ENCODE data around the gene CHCHD6. TPM values are rescaled to one million over a fixed set of nuclear protein-coding genes. Genes with fewer than 3 reads are reported as not detected.

The CHCHD6 gene
- total RNA-seq, 8 experiments from 2014 or later, result 13.9 to 71.2 (median 45.4) TPM

GRCh38 chr3:126980266-126980811 lies 276.3 kb downstream of the CHCHD6 start:
- WGBS, 10 experiments, result 20 to 100% (median 77%) methylated on average over 1 to 8 of the region's 15 CpGs; no CpG with 5 or more reads in 2 of the 10 experiments
- Histone ChIP-seq H3K4me3 (no peak overlapping the region), H3K27ac (no peak overlapping the region), H3K4me1 (replicated peaks in 1 of 2) (peaks cover 2 to 7% of the 10 kb centered on the region in 2 donors)
- in situ Hi-C loops (cut with MboI; ENCODE audit: low pct_unique_long_range_greater_than_20kb in 2 of 9, low sequenced_read_pairs in 9 of 9, unreplicated experiment in 9 of 9), result loop anchor here in 4 of 9 experiments (25.0 kb wide), 3 partner anchors 218 to 482 kb away; no protein-coding TSS in a partner anchor
- no peak for ATAC-seq (replicated peaks in 6 of 8)

DNA sequence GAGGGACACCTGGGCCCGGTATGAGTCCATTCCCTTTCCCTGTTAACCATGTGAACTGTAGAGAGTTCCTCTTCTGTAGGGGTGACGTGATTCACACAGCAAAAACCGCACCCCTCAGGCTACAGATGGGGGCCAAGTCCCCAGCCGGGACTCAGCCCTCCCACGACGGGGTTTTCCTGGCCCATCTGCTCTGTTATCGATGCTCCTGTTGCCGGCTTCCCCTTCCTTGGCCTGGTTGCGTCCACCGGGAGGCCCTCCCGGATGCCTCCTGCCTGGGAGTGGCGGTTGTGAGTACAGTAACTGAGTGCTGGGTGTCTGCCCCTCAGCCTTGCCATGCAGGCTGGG lies 278.1 kb downstream of the CHCHD6 start:
- 0 to 43% (median 3%) methylated on average over 2 to 6 of the region's 12 CpGs; no CpG with 5 or more reads in 7 of the 10 experiments for WGBS, 10 experiments
- H3K27ac ChIP-seq, result no peak overlapping the region
- peak in 2 of 8 experiments; percentile 5 to 6 for ATAC-seq (replicated peaks in 6 of 8)
- H3K4me1 ChIP-seq (replicated peaks in 1 of 2), result peaks cover 11 to 18% of the 10 kb centered on the region in 2 donors
- in situ Hi-C loops (cut with MboI; ENCODE audit: low pct_unique_long_range_greater_than_20kb in 2 of 9, low sequenced_read_pairs in 9 of 9, unreplicated experiment in 9 of 9), result loop anchor here in 4 of 9 experiments (25.0 kb wide), 3 partner anchors 220 to 480 kb away; no protein-coding TSS in a partner anchor
- H3K4me3 ChIP-seq, result peak overlapping the region in 1 of 5 donors; percentile 80

- in situ Hi-C loops (cut with MboI; ENCODE audit: low pct_unique_long_range_greater_than_20kb in 2 of 9, low sequenced_read_pairs in 9 of 9, unreplicated experiment in 9 of 9), result loop anchor here in 4 of 9 experiments (25.0 kb wide), 3 partner anchors 220 to 480 kb away; no protein-coding TSS in a partner anchor
- H3K4me3 ChIP-seq, result peak within 1 kb of the TSS; percentile 66 to 96 (median 80)
- ATAC-seq (replicated peaks in 6 of 8), result peak; percentile 49 to 82 (median 68)
- H3K27ac ChIP-seq, result peak within 1 kb of the TSS; percentile 67 to 83
- 0 to 18% (median 0%) methylated on average over 6 to 12 of the region's 89 CpGs; no CpG with 5 or more reads in 7 of the 10 experiments for WGBS, 10 experiments
- peaks cover 11 to 18% of the 10 kb centered on the region in 2 donors for H3K4me1 ChIP-seq (replicated peaks in 1 of 2)
Measured at GRCh38 chr3:126982471-126983175, 278.6 kb downstream of the CHCHD6 start, which contains the start of gene PLXNA1. TSS of gene PLXNA1 (plus strand) at chr3:126983115. CDS start at chr3:126988594, 5,479 bp downstream.

DNA sequence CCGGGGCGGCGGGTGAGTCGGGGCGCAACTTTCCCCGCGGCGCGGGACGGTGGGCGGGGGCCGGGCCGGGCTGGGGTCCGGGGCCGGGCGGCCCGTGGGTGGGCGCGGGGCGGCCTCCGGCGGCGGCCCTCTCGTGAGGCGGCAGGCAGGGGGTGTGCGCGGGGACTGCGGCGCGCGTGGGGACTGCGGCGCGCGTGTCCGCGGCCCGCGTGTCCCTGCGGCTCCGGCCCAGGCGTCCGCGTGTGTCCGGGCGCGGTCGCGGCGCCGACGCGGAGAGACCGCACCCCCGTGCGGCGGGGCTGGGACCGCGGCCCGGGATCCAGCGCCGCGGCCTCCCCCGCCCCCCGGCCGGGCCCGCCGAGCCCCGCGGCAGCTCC lies 279.2 kb downstream of the CHCHD6 start:
- peak overlapping the region; percentile 67 to 83 for H3K27ac ChIP-seq
- H3K4me3 ChIP-seq, result peak overlapping the region; percentile 66 to 96 (median 80)
- in situ Hi-C loops (cut with MboI; ENCODE audit: low pct_unique_long_range_greater_than_20kb in 2 of 9, low sequenced_read_pairs in 9 of 9, unreplicated experiment in 9 of 9), result loop anchor here in 4 of 9 experiments (25.0 kb wide), 3 partner anchors 221 to 479 kb away; no protein-coding TSS in a partner anchor
- peaks cover 11 to 18% of the 10 kb centered on the region in 2 donors for H3K4me1 ChIP-seq (replicated peaks in 1 of 2)
- no CpG with 5 or more reads among the region's 70 CpGs for WGBS, 10 experiments
- peak; percentile 9 to 35 (median 19) for ATAC-seq (replicated peaks in 6 of 8)

- peak; percentile 14 to 71 (median 54) for ATAC-seq (replicated peaks in 6 of 8)
- H3K27ac ChIP-seq, result peak overlapping the region; percentile 67 to 83
- in situ Hi-C loops (cut with MboI; ENCODE audit: low pct_unique_long_range_greater_than_20kb in 2 of 9, low sequenced_read_pairs in 9 of 9, unreplicated experiment in 9 of 9), result loop anchor here in 4 of 9 experiments (25.0 kb wide), 3 partner anchors 222 to 478 kb away; no protein-coding TSS in a partner anchor
Measured at GRCh38 chr3:126983653-126984390, 279.8 kb downstream of the CHCHD6 start.

GRCh38 chr3:126984391-126985131 lies 280.5 kb downstream of the CHCHD6 start:
- in situ Hi-C loops (cut with MboI; ENCODE audit: low pct_unique_long_range_greater_than_20kb in 2 of 9, low sequenced_read_pairs in 9 of 9, unreplicated experiment in 9 of 9), result loop anchor here in 4 of 9 experiments (25.0 kb wide), 3 partner anchors 222 to 478 kb away; no protein-coding TSS in a partner anchor
- Histone ChIP-seq H3K27ac (peak overlapping the region; percentile 67 to 83), H3K4me3 (peak overlapping the region; percentile 66 to 96 (median 80)), H3K4me1 (replicated peaks in 1 of 2) (peaks cover 11 to 18% of the 10 kb centered on the region in 2 donors)
- ATAC-seq (replicated peaks in 6 of 8), result peak in 5 of 8 experiments; percentile 1 to 11 (median 4)
- 13 to 37% methylated on average over 3 to 5 of the region's 21 CpGs; no CpG with 5 or more reads in 8 of the 10 experiments for WGBS, 10 experiments

More at GRCh38 chr3:126983653-126984390, 279.8 kb downstream of the CHCHD6 start:
- Histone ChIP-seq H3K4me3 (peak overlapping the region; percentile 66 to 96 (median 80)), H3K4me1 (replicated peaks in 1 of 2) (peaks cover 11 to 18% of the 10 kb centered on the region in 2 donors)
- WGBS, 10 experiments, result 0% methylated on average over 1 of the region's 61 CpGs; no CpG with 5 or more reads in 9 of the 10 experiments

- ATAC-seq (replicated peaks in 6 of 8), result peak in 5 of 8 experiments; percentile 28 to 50 (median 38)
- peak overlapping the region; percentile 67 to 83 for H3K27ac ChIP-seq
- peaks cover 17 to 21% of the 10 kb centered on the region in 2 donors for H3K4me1 ChIP-seq (replicated peaks in 1 of 2)
- in situ Hi-C loops (cut with MboI; ENCODE audit: low pct_unique_long_range_greater_than_20kb in 2 of 9, low sequenced_read_pairs in 9 of 9, unreplicated experiment in 9 of 9), result loop anchor here in 4 of 9 experiments (25.0 kb wide), 3 partner anchors 223 to 477 kb away; no protein-coding TSS in a partner anchor
- H3K4me3 ChIP-seq, result peak overlapping the region; percentile 66 to 96 (median 80)
- 68% methylated on average over 2 of the region's 17 CpGs; no CpG with 5 or more reads in 9 of the 10 experiments for WGBS, 10 experiments
Measured at GRCh38 chr3:126985132-126985985, 281.3 kb downstream of the CHCHD6 start.

GRCh38 chr3:126986001-126986400 lies 282.0 kb downstream of the CHCHD6 start:
- in situ Hi-C loops (cut with MboI; ENCODE audit: low pct_unique_long_range_greater_than_20kb in 2 of 9, low sequenced_read_pairs in 9 of 9, unreplicated experiment in 9 of 9), result loop anchor here in 4 of 9 experiments (25.0 kb wide), 3 partner anchors 224 to 476 kb away; no protein-coding TSS in a partner anchor
- Histone ChIP-seq H3K4me3 (peak overlapping the region in 1 of 5 donors; percentile 80), H3K27ac (no peak overlapping the region), H3K4me1 (replicated peaks in 1 of 2) (peaks cover 23 to 28% of the 10 kb centered on the region in 2 donors)
- 35 to 52% (median 50%) methylated on average over 2 to 5 of the region's 9 CpGs; no CpG with 5 or more reads in 7 of the 10 experiments for WGBS, 10 experiments
- ATAC-seq (replicated peaks in 6 of 8), result no peak

- peaks cover 32 to 37% of the 10 kb centered on the region in 2 donors for H3K4me1 ChIP-seq (replicated peaks in 1 of 2)
- no peak overlapping the region for H3K27ac ChIP-seq
- in situ Hi-C loops (cut with MboI; ENCODE audit: low pct_unique_long_range_greater_than_20kb in 2 of 9, low sequenced_read_pairs in 9 of 9, unreplicated experiment in 9 of 9), result loop anchor here in 4 of 9 experiments (25.0 kb wide), 3 partner anchors 225 to 475 kb away; no protein-coding TSS in a partner anchor
- H3K4me3 ChIP-seq, result no peak overlapping the region
- WGBS, 10 experiments, result 100% methylated on average over 1 of the region's 4 CpGs; no CpG with 5 or more reads in 9 of the 10 experiments
- no peak for ATAC-seq (replicated peaks in 6 of 8)
Measured at GRCh38 chr3:126987129-126987528, 283.1 kb downstream of the CHCHD6 start.

- no peak for ATAC-seq (replicated peaks in 6 of 8)
- Histone ChIP-seq H3K27ac (no peak overlapping the region), H3K4me1 (replicated peaks in 1 of 2) (peaks cover 32 to 37% of the 10 kb centered on the region in 2 donors), H3K4me3 (no peak overlapping the region)
- no CpG with 5 or more reads among the region's 8 CpGs for WGBS, 10 experiments
- in situ Hi-C loops (cut with MboI; ENCODE audit: low pct_unique_long_range_greater_than_20kb in 2 of 9, low sequenced_read_pairs in 9 of 9, unreplicated experiment in 9 of 9), result loop anchor here in 4 of 9 experiments (25.0 kb wide), 3 partner anchors 225 to 475 kb away; no protein-coding TSS in a partner anchor
Measured at GRCh38 chr3:126987596-126987995, 283.6 kb downstream of the CHCHD6 start.

All from motor neuron (in vitro differentiated cells).